HTERT RPE-1 (cell line): Measurements from ENCODE around the gene ASIC2.

Experiments
- in situ Hi-C: fragments of 300-500 bp; cut with MboI; formaldehyde crosslinking; loops from 4 replicates; pipeline ENCODE4 v1.14.3; 2020; ENCODE audit warnings: low sequenced_read_pairs

ASIC2 gene

DNA sequence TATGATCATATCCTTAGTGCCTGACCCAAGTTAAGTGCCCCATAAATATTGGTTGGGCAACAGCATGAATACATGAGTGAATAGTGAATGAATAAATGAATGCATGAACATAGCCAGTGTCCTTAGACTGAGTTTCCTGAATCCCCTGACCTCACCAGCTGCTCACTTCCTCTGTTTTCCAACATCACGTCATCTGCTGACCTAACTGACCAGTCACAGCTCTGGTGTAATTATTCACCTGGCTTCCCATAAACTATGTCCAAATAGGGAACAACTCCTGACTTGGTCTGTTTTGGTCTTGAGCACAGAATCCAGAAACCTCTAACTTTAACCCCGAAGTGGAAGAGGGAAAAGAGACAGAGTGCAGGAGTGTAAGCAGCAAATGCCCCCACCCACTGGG is 83.4 kb downstream of the ASIC2 start:
- in situ Hi-C loops: no loop called here

DNA sequence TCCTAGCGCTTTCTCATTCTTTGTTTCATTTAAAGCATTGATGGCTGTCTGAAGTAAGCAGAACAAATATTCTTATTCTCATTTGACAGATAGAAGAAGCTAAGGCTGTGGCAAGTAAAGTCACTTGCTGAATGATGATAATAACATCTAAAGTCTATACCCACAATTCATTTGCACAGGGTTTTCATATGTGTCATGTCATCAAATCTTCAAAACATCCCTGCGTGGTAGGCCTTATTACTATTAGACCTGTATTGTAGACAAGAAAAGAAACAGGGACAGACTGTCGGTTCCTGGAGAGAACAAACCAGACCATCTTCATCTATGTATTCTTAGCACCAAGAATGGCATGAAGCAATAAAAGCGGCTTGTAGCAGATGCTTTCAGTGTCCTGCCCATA is 85.9 kb downstream of the ASIC2 start:
- in situ Hi-C loops: no loop called here

DNA sequence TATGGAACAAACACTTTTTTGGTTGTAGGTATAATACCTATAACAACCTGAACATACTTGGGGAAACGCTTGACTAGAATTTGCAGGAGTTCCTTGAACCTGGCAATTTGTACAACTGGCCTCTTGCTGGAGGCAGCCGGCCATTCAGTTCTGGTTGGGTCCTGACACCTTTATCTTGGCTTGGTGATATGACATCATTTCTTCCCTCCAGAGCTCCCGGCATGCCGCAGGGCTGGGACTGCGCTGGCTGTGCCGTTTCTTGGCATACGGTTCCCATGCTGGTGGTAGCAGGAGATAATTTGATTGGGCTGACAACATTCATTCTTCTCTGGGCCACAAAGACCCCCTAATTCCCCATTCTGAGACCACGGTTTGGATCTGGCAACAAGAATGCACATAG is 87.5 kb downstream of the ASIC2 start:
- in situ Hi-C loops: no loop called here

DNA sequence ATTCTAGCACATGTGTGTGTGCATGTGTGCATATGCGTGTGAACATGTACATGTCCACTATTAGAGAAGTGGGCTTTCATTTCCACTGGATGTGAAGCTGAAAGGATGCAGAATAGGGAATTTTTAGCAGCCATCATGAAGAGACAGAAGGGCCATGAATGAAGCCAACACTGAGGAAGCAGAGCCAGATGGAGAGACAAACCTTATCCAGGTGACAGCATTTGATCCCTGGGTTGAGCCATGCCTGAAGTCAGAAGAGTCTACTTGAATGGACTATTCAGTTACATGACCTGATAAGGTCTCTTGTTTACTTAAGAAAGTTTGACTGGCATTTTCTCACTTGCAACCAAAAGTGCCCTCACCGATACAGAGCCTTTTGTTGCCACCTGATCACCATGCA is 88.4 kb downstream of the ASIC2 start:
- in situ Hi-C loops: no loop called here

DNA sequence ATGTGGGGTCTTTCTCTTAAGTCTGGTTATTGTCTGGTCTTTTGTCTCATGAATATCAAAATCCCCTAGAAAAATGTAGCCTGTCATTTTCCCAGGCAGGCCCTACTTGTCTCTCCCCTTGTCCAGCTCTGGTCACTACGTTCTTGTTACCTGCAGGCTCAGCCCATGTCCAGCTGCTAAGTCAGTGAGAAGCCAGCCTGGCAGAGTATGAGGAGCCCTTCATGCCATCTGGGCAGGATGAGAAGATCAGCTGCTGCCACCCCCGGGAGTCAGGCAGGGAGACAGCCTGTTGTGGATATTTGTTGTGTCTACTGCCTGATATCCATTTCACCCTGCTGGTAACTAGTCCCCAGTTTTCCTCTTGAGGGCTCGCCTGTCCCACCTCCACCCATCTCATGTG is 88.9 kb downstream of the ASIC2 start:
- in situ Hi-C loops: no loop called here

DNA sequence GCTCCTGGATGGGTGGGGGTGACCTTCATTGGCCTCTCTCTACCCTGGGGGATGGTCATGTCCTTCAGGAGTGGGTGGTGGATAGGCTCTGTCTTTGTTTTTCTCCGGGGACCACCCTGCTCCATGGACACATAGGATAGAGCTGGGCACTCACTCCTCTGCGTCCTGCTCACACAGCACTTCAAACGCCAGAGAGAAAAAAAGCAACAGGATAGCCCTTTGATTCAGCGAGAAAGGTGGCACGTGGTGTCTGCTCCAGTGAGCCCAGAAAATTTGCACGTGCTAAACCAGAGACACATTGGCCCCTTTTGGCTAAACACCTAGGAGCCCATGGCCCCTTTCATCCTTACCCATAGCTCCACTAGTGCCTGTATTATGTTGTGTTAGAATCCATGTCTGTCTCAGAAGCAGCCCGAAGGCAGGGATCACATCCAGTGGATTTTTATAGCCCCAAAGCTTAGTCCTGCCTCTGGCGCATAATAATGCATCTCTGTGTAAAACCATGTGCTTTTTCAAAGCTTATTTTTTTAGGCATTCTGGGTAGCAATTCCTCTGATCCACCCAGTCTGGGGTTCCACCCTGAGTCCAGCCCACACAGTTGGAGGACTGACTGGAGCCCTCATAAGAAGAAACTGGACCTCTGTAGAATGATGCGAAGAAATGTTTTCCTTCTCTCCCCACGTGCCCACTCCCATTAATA is 90.1 kb downstream of the ASIC2 start:
- in situ Hi-C loops: no loop called here

DNA sequence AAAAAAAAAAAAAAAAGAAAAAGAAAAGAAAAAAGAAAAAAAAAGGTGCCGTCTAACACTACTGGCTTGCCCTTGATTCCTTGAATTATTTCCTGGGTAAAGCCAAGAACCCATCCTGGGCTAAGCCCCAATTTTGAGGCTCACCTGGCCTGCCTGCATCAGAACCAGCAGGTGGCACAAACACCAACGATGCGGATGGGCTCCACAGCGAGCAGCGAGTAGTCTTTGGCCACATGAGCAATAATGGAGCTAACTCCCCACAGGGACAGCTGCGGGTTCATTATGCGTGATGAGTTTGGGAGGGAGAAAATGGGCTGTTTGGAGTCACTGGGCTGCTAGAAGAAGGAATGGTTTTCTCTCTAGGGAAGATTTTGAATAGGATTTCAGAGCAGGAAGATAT is 91.1 kb downstream of the ASIC2 start:
- in situ Hi-C loops: no loop called here

DNA sequence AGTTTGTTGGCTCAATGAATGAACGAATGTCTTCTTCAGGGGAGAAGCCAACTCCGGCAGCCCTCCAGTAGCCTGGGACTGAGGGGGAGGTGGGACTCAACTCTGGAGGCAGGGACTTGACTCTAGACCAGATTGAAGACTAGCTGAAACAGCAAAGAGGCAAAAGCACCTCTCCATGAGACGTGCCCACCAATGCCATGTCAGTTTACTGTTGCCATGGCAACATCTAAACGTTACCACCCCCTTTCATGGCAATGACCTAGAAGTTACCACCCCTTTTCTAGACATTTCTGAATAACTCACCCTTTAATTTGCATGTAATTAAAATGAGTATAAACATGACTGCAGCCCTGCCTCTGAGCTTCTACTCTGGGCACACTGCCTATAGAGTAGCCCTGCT is 91.8 kb downstream of the ASIC2 start:
- in situ Hi-C loops: no loop called here

DNA sequence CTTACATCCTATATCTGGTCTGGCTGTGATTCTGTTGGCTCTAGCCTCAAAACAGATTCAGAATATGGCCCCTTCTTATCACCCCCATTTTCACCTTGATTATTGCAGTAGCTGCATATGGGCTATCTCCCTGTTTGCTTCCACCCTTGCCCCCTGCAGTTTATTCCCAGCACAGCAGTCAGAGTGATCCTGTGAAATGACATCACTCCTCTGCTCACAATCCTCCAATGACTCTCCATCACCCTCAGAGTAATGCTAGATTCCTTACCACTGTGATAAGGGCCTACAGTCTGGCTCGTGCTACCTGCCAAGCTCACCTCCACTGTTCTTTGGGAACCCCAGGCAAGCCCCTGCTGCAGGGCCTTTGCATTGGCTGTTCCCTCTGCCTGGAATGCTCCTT is 92.5 kb downstream of the ASIC2 start:
- in situ Hi-C loops: no loop called here

DNA sequence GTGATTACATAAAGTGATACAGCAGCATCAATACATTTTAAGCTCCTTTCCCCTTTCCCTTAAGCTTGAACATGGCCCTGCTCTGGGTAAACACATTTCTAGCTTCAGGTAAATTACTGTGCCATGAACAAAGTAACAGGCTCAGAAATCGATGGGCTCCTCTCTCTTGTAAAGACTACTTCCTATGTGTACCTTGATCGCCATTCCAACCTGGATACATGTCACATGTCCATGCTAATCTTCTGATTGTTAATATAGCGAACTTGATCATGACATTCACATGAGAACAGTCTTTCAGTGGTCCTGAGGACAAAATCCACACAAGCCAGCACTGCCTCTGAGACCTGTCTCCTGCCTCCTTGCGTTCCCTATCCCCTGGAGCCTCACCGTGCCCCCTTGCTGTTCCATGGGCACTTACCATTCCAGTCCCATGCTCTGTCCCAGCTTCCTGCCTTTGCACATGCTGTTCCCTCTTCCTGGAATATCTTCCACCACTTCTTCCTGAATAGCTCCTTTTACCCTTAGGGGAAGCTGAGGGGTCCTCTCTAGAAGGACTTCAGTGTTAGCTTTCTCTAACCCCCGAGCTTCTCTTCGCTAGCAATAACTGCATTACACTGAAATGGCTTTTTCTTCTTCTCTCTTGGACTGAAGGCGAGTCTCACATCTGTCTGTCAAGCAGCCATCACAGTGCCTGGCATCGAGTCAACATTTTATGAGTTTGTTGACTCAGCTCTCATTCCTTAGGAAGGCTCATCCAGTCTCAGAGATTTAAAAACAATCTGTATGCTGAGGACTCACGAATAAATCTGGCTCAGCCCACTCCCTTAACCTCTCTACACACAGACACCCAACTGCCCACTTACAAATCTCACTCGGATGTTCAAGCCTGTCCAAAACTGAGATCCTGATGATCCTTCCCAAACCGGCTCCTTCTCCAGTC is 93.3 kb downstream of the ASIC2 start:
- in situ Hi-C loops: no loop called here

DNA sequence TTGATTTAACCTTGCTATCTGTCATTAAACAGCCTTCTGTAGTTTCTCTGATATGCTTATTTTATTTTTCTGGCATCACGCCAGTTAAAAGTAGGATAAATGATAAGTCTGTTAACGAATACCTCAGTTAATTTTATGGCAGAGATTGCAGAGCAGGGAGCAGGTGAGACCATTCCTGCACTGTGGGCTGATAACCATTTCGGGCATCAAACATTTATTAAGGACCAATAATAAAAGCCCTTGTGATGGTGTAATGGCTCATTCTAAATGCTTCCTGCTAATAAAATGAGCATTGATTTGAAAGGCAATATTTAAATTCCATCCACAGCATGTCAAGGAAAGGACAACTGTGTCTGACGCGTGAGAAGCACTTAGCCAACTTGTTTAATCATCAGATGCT is 94.1 kb downstream of the ASIC2 start:
- in situ Hi-C loops: no loop called here

DNA sequence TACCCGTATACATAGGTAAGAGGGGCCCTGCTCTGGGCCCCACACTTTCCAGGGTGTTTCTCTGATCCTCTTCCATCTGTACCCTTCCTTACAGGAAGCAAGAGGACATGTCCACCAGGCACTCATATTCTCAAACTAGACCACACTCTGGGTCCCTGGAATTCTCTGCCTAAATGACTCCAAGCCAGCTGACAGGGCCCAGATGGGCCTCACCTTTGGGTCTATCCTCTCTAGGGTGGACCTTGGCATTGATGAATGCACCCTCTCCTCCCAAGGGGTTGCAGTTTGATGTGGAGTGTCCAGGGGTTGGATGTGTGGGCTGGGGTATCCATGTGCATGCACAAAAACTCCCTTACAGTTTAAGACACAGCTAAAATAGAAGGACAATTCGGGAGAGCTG is 95.8 kb downstream of the ASIC2 start:
- in situ Hi-C loops: no loop called here

DNA sequence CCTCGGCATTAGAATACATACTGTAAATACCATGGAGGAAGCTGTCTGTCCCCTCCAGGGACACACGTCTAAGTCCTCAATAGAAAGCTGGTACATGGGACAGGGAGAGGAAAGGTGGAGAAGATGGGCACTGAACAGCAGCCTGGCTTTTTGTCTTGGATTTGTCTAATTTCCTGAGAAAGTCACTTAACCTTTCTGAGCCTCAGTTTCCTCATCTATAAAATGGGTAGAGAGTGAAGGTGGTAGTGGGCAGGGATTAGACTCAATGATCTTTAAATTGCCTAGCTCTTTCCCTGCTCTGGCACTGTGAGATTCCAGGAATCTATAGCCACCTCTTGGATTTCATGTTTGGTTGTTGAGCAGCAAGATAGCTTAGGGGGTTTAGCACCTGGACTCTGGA is 96.2 kb downstream of the ASIC2 start:
- in situ Hi-C loops: no loop called here

DNA sequence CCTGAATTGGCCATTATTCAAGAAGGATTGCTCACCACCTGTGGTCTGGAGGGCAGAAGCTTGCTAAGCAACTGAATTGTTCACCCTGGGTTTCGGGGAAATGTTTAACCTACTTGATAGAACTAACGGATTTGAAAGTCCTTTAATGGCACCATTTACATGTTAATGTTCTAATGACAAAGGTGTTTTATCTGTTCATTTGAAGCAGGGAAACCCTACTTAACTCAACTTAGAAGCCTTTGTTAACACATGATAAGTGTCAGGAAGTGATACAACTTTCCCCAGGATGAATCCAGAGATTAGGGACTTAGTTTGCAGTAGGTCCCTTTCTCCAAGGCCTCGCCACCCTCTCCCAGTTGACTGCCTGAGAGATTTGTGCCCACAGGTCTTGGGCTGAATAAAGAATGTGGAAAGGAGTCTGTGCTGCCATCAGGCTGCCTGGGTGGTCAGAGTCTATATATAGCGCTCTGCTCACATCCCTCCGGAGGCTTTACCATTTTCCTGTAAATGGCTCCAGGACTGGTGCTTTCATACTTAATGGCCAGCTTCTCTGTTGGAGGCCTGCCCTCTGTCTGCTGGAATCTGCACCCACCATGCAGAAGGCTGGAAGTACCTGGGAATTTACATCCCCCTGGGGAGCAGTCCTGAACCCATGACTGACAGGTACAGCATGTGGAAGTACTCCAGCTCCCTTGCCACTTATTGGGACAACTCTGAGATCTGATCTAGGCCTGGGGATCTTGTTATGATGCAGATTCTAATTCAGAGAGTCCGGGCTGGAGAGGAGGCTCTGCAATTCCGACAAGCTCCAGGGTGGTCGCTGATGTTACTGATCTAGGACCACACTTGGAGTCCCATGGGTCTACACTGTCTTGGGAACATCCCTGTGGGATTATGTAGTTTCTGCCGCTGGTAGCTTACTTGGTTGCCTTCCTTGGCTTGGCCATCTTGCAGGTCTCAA is 99.9 kb downstream of the ASIC2 start:
- in situ Hi-C loops: no loop called here

DNA sequence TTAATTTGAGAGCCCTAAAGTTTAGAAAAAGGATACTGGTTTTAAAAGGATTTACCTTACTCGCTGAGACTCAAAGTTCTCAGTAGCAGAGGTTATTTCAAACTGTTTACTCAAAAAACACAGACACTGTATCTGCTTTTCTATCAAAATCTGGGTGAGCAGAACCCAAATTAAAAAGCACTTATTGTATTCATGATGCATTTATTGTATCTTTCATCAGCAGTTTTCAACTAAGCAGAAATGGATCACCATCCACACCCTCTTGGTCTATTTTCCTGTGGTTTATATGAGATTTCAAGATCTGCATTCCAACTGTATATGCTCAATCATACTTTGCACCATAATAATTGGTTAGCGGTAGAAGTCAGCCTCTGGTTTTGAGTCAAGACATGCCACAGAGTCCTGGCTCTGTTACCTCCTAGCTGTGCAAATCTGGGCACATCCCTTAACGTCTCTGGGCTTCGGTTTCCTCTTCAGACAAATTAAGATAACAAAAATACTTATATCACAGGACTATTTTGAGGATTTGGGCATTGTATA is 109.5 kb downstream of the ASIC2 start:
- in situ Hi-C loops: no loop called here

DNA sequence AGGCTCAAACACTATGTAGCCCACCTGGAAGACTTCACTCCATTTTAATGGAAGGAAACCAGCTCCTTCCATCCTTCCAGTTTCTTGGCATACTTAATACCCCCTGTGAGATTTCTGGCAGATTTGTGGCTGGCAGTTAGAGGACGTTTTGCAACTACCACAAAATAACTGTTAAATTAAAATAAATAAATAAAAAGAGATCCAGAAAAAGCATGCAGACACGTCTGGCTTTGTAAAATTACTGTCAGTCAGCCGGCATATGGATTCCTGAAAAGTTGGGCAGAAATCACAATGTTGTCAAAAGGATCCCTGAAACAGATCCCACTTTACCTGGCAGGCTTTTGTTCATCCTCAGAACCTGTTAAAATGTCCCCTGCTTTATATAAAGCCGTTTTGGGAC is 113.9 kb downstream of the ASIC2 start:
- in situ Hi-C loops: no loop called here

DNA sequence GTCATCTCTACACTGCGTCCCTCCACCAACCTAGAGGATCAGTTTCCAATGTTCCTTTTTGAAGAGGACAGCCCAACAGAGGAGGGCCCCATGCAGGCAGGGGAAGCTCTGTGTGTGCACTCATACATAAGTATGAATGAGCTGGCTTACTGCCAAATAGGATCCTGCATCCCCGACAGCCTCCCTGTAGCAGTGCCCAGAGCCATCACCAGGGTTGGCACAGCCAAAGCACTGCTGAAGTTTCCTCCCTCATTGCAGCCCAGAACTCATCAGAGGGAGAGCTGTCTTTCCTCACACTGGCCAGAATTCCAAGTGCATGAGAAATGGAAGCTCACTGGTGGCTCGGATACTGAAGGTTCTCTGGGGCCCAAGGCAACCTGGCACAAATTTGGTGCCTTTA is 114.4 kb downstream of the ASIC2 start:
- in situ Hi-C loops: no loop called here

DNA sequence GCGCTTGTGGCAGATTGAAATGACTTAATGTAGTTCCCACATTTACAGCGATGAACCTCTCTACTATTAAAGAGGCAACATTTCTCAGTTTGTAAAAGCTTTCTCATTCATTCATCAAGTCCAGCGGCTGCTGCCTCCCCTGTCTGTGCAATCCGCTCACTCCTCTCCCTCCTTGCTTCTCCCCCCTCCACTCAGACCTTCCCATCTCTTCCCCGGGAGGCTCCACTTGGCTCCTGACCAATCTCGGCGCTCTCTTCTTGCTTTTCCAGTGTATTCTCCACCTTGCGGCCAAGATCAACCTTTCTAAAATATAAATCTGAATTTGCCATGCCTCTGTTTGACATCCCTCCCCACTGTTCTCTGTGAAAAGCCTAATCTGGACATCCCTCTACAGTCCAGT is 117.5 kb downstream of the ASIC2 start:
- in situ Hi-C loops: no loop called here

DNA sequence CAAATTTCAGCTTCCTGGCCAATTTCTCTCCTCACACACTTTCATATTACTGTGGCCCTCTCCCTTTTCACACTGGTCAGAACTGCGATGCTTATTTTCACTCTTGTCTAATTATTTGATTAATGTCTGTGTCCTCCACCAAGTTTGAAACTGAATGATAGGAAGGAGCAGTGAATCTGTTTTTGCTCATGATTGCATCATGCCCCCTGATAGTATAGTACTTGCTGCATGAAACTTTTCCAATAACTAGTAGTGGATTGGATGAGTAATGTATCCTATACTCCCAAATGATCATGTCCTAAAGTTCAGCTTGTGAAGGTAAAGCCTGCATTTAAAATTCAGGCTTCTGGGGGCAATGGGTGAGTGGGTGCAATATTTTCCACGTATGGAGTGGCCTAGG is 121.2 kb downstream of the ASIC2 start:
- in situ Hi-C loops: no loop called here

DNA sequence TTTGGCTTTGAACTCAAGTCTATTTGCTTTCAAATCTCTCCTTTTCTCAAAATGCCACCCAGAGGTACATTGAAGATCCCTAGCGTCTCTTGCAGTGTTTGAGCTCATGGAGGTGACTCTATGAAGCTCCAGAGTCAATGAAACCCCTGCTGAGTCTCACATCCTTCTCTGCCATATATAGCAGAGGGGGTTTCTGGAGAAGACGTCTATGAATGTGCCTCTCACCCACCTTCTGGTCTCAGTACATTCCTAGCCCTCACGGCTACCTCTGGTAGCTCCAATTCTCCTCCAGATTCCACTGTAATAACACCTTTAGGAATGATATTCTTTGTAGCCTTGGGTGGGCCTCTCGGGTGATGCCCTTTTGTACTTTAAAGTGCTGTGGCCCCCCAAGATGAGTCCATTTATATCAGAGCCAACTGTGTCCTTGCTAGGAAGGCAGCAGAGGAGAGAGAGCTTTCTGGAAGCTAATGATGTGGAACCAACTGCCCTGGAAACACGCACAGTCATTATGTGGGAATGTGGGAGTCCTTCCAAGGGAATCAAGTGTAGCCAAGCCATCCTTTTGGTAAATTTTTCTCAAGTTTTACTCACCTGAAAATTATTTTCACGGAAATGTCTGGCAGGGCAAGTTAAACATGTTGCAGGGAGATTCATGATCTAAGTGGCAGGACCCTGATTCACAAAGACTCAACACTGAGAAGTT is 123.4 kb downstream of the ASIC2 start:
- in situ Hi-C loops: no loop called here
